PC-9 (cell line): ENCODE results near the gene HSD17B11.

Source experiments
- CTCF ChIP-seq: fragments of 200-600 bp; sonication (generic); conservative IDR thresholded peaks from 2 replicates; pipeline ENCODE4 v1.6.1; 2017; ENCODE audit warnings: mixed run types, antibody characterized with exemption, mild to moderate bottlenecking, moderate library complexity
- EZH2 ChIP-seq: fragments of 200-600 bp; sonication (generic); IDR thresholded peaks from 2 replicates; pipeline ENCODE4 v1.8.0; 2017; ENCODE audit warnings: antibody characterized with exemption, low read depth

GRCh38 chr4:87410157-87410556, 19.2 kb upstream of the HSD17B11 start:
- TF ChIP-seq CTCF (no peak), EZH2 (no peak)
